Chondrocyte (in vitro differentiated cells): Measurements from ENCODE around the gene FARP1. TPM values are rescaled to one million over a fixed set of nuclear protein-coding genes. Genes with fewer than 3 reads are reported as not detected.

ENCODE experiments used
- DNase-seq: peaks from one replicate; pipeline ENCODE4 v3.0.0; 2021; ENCODE audit warnings: mixed read lengths, low spot score
- H3K27ac Mint-ChIP-seq: one replicate; pipeline ENCODE4 v1.8.0; 2021; ENCODE audit warnings: mild to moderate bottlenecking, moderate library complexity, mixed read lengths; ENCODE audit not compliant: unreplicated experiment
- H3K27me3 Mint-ChIP-seq: 2 replicates; pipeline ENCODE4 v1.8.0; 2021; ENCODE audit warnings: low read depth, mixed read lengths
- H3K36me3 Mint-ChIP-seq: 2 replicates; pipeline ENCODE4 v1.8.0; 2021; ENCODE audit warnings: low read depth, mixed read lengths
- H3K4me1 Mint-ChIP-seq: 2 replicates; pipeline ENCODE4 v1.8.0; 2021; ENCODE audit warnings: low read depth, mild to moderate bottlenecking, mixed read lengths
- H3K4me3 Mint-ChIP-seq: one replicate; pipeline ENCODE4 v1.8.0; 2021; ENCODE audit warnings: mild to moderate bottlenecking, moderate library complexity, mixed read lengths; ENCODE audit not compliant: unreplicated experiment
- H3K9me3 Mint-ChIP-seq: 2 replicates; pipeline ENCODE4 v1.8.0; 2021; ENCODE audit warnings: low read depth, mixed read lengths
- total RNA-seq: library from RNA; stranded (reverse); gene quantifications from 3 replicates; pipeline ENCODE4 v1.2.1, GENCODE V29; 2021
- TF ChIP-seq, protein P1 (sequence below): fragments of 200-600 bp; sonication (generic); IDR thresholded peaks from 2 replicates; pipeline ENCODE4 v1.5.0; 2021; ENCODE audit warnings: antibody characterized with exemption, mild to moderate bottlenecking, moderate library complexity

FARP1 gene
- total RNA-seq, 1 donor from 2014 or later = 331 TPM

DNA sequence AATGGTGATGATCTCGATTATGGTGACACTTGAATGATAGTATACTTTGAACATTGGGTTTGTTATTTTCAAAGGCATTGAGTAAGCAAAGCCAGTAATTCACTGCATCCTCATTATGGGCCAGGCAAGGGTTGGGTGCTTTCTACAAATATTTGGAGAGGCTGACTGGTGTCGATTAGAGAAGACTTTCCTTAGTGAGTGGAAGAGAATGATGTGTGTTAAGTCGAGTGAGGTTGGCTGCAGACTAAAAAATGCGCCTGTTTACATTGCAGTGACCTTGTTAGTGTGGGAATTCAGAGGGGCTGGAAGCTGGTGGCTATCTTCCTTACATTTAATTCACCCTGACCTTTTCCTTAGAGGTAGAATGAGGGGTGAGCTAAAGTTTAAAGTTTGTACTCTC is 56.6 kb downstream of the FARP1 start:
- TF ChIP-seq, protein P1, sequence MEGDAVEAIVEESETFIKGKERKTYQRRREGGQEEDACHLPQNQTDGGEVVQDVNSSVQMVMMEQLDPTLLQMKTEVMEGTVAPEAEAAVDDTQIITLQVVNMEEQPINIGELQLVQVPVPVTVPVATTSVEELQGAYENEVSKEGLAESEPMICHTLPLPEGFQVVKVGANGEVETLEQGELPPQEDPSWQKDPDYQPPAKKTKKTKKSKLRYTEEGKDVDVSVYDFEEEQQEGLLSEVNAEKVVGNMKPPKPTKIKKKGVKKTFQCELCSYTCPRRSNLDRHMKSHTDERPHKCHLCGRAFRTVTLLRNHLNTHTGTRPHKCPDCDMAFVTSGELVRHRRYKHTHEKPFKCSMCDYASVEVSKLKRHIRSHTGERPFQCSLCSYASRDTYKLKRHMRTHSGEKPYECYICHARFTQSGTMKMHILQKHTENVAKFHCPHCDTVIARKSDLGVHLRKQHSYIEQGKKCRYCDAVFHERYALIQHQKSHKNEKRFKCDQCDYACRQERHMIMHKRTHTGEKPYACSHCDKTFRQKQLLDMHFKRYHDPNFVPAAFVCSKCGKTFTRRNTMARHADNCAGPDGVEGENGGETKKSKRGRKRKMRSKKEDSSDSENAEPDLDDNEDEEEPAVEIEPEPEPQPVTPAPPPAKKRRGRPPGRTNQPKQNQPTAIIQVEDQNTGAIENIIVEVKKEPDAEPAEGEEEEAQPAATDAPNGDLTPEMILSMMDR = no peak
- Mint-ChIP-seq H3K4me1 (peaks cover 79% of the 10 kb centered on the region), H3K27me3 (no peaks in the 10 kb centered on the region), H3K9me3 (peaks cover under 1% of the 10 kb centered on the region), H3K4me3 (no peak overlapping the region), H3K27ac (no peak overlapping the region), H3K36me3 (peaks cover 8% of the 10 kb centered on the region)
- DNase-seq = no peak

DNA sequence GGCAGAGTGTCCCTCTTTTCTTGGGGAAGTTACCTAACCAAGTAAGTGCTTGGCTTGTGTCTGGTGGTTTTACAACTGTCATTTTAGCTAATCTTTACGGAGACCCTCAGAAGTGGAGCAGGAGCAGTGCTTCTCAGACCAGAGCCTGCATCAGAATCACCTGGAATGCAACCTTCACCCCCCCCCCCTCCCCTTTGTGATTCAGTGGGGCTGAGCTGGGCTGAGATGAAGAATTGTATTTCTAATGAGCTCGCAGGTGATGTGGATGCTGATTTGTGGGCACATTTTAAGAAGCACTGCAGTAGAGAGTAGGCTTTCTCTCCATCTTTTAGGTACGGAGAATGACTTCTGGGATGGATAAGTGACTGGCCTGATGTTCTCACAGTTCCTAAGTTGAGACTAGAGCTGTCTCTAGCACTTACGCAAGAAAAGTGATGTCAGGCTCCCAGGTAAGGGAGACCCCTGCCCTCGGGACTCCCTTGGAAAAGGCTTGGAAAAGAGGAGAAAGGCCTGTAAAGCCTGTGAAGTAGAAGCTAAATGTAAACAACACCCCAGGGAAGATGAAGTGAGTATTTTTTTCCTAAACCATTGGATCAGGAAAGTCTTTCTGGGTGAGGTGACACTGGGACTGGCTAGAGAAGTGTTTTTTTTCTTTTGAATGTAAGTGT is 57.5 kb downstream of the FARP1 start:
- peaks cover 77% of the 10 kb centered on the region for H3K4me1 Mint-ChIP-seq
- TF ChIP-seq, protein P1 = no peak
- H3K36me3 Mint-ChIP-seq = peaks cover 8% of the 10 kb centered on the region
- H3K9me3 Mint-ChIP-seq = peaks cover 6% of the 10 kb centered on the region
- H3K27me3 Mint-ChIP-seq = no peaks in the 10 kb centered on the region
- DNase-seq = no peak
- H3K4me3 Mint-ChIP-seq = no peak overlapping the region
- H3K27ac Mint-ChIP-seq = peak overlapping the region; percentile 18

DNA sequence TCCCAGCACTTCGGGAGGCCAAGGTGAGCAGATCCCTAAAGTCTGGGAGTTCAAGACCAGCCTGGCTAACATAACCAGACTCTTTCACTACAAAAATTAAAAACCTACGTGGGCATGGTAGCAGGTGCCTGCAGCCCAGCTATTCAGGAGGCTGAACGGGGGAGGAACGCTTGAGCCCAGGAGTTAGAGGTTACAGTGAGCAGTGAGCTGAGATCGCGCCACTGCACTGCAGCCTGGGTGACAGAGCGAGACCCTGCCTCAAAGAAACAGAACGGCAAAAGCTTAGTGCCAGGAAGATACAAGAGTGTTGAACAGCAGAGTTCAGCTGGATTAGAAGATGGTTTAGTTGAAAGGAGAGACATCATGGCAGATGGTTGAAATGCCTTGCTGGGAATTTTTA is 58.3 kb downstream of the FARP1 start:
- H3K36me3 Mint-ChIP-seq = peaks cover 13% of the 10 kb centered on the region
- TF ChIP-seq, protein P1 = no peak
- peaks cover 76% of the 10 kb centered on the region for H3K4me1 Mint-ChIP-seq
- no peak overlapping the region for H3K4me3 Mint-ChIP-seq
- H3K27ac Mint-ChIP-seq = peak overlapping the region; percentile 14
- no peak for DNase-seq
- no peaks in the 10 kb centered on the region for H3K27me3 Mint-ChIP-seq
- peaks cover 12% of the 10 kb centered on the region for H3K9me3 Mint-ChIP-seq

DNA sequence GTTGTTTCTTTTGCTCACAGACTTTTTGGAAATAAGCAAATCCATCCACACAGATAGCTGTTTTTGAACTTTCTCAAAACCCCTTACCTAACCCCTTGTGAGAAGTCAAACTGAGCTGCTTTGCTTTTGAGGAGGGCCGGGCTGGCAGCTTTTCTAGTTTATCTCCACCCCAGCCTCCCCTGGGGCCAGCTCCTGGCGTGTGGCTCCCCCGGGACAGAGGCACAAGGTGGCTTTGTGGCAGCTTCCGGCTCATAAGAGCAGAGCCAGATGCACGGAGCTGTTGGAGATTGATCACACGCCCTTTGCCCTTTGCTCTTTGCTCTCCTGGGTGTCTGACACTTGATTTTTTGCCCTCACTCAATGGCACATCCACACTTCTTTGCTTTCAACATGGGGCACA is 59.1 kb downstream of the FARP1 start:
- Mint-ChIP-seq H3K27me3 (no peaks in the 10 kb centered on the region), H3K9me3 (peaks cover 15% of the 10 kb centered on the region), H3K27ac (peak overlapping the region; percentile 87), H3K4me1 (peaks cover 79% of the 10 kb centered on the region), H3K36me3 (peaks cover 17% of the 10 kb centered on the region), H3K4me3 (peak overlapping the region; percentile 20)
- no peak for DNase-seq
- TF ChIP-seq, protein P1 = no peak

DNA sequence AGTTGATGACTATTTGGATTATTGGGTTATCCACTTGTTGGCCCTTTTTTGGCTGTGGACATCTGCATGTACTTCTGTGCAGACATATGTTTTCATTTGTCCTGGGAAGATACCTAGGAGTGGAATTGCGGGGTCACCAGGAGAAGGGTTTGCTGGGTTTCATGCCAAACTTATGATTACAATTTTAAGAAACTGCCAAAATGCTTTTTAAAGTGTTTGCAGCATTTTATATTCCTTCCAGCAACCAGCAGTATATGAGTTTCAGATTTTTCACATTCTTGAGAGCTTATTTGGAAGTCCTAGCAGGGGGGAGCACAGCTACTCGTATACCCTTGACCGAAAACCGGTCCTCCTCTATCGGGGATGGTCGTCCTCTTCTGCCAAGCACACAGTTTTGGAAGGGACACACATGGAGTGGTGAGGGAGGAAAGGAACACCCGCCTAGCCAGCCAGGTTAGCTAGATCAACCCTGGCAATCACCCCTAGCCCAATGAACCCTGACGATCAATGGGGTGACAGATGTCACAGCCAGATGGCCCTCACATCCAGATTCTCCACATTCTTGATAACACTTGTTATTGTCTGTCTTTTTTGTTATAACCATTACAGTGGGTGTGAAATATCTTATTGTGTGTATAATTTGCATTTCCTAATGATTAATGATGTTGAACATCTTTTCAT is 60.9 kb downstream of the FARP1 start:
- TF ChIP-seq, protein P1 = peak; percentile 17
- Mint-ChIP-seq H3K27me3 (no peaks in the 10 kb centered on the region), H3K4me3 (no peak overlapping the region), H3K36me3 (peaks cover 15% of the 10 kb centered on the region), H3K4me1 (peaks cover 94% of the 10 kb centered on the region), H3K9me3 (peaks cover 15% of the 10 kb centered on the region), H3K27ac (peak overlapping the region; percentile 86)
- no peak for DNase-seq
